Measurements from ENCODE around the gene SMC2. TPM values are rescaled to one million over a fixed set of nuclear protein-coding genes. Genes with fewer than 3 reads are reported as not detected.

SMC2 gene
- total RNA-seq, 1 donor from 2014 or later = 9.7 TPM

DNA sequence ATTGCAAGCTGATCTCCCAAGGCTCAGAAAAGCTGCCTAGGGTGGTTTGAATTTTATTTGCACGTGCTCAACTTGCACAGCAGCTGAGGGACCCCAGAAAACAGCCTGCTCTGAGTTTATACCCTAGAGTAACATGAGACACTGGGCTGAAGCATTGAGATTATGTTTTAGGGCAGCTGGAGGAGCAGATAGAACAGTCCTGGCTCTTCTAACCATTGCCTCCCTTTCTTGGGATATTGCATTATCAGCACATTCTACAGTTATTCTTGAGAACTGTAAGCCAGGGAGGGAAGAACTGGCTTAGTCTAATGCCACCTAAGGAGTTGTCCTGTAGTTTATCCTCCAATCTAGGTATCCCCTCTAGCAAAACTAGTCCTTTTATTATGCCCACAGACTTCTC is 10.3 kb downstream of the SMC2 start:
- H3K36me3 ChIP-seq = peaks cover 76% of the 10 kb centered on the region
- intact Hi-C loops (cut with micrococcal nuclease) = no loop called here
- DNase-seq = no peak

DNA sequence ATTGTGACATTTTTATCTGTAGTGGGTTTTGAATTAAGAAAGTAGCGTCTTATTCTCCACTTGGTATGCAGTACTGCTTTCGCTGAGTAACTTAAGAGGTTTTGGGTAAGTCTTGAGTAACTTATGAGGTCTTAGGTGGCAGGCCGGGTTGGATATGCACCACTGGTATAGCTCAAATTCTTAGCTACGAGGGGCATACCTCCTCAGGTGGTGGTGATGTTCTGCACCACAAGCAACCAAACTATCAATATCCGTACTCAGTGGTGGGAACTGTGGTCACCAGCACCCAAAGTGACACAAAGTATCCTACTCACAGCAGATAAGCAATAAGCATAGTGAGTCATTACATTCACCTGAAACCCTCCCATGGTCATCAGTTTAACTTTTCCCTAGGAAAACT is 13.7 kb downstream of the SMC2 start:
- peaks cover 61% of the 10 kb centered on the region for H3K36me3 ChIP-seq
- H3K27ac ChIP-seq (replicated peaks) = no peak overlapping the region
- DNase-seq = no peak
- H3K4me3 ChIP-seq = no peak overlapping the region
- no peaks in the 10 kb centered on the region for H3K27me3 ChIP-seq (ENCODE audit: low read depth)
- H3K4me1 ChIP-seq = no peaks in the 10 kb centered on the region
- intact Hi-C loops (cut with micrococcal nuclease) = no loop called here
- TF ChIP-seq, protein P1, sequence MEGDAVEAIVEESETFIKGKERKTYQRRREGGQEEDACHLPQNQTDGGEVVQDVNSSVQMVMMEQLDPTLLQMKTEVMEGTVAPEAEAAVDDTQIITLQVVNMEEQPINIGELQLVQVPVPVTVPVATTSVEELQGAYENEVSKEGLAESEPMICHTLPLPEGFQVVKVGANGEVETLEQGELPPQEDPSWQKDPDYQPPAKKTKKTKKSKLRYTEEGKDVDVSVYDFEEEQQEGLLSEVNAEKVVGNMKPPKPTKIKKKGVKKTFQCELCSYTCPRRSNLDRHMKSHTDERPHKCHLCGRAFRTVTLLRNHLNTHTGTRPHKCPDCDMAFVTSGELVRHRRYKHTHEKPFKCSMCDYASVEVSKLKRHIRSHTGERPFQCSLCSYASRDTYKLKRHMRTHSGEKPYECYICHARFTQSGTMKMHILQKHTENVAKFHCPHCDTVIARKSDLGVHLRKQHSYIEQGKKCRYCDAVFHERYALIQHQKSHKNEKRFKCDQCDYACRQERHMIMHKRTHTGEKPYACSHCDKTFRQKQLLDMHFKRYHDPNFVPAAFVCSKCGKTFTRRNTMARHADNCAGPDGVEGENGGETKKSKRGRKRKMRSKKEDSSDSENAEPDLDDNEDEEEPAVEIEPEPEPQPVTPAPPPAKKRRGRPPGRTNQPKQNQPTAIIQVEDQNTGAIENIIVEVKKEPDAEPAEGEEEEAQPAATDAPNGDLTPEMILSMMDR (IDR thresholded peaks at IDR 0.05; ENCODE audit: borderline replicate concordance) = no peak
- H3K9me3 ChIP-seq (replicated peaks) = no peaks in the 10 kb centered on the region

More for the DNA sequence above, 10.3 kb downstream of the SMC2 start:
- Histone ChIP-seq H3K27ac (replicated peaks) (no peak overlapping the region), H3K4me3 (no peak overlapping the region), H3K9me3 (replicated peaks) (no peaks in the 10 kb centered on the region), H3K27me3 (ENCODE audit: low read depth) (no peaks in the 10 kb centered on the region), H3K4me1 (no peaks in the 10 kb centered on the region)
- TF ChIP-seq, protein P1 (IDR thresholded peaks at IDR 0.05; ENCODE audit: borderline replicate concordance) = no peak

DNA sequence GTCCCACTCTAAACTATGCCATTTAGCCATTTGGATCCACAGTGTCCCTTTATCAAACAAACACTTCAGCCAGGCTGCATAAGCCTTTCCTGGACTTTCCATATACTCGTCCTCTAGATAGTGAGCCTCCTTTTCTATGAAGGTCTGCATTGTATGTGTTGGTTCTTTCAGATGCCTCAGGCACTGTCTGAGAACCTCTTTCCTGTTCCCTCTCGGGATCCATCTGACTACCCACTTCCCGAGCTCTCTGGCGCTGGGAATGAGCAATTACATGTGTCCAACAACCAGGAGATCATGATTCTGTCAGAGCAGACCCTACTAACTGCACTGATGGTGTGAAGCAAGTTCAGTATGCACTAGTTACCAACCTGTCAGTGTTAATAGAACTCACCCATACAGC is 14.2 kb downstream of the SMC2 start:
- no peaks in the 10 kb centered on the region for H3K4me1 ChIP-seq
- DNase-seq = no peak
- no peaks in the 10 kb centered on the region for H3K27me3 ChIP-seq (ENCODE audit: low read depth)
- H3K9me3 ChIP-seq (replicated peaks) = no peaks in the 10 kb centered on the region
- TF ChIP-seq, protein P1 (IDR thresholded peaks at IDR 0.05; ENCODE audit: borderline replicate concordance) = no peak
- H3K4me3 ChIP-seq = no peak overlapping the region
- H3K27ac ChIP-seq (replicated peaks) = no peak overlapping the region
- intact Hi-C loops (cut with micrococcal nuclease) = no loop called here
- peaks cover 60% of the 10 kb centered on the region for H3K36me3 ChIP-seq

DNA sequence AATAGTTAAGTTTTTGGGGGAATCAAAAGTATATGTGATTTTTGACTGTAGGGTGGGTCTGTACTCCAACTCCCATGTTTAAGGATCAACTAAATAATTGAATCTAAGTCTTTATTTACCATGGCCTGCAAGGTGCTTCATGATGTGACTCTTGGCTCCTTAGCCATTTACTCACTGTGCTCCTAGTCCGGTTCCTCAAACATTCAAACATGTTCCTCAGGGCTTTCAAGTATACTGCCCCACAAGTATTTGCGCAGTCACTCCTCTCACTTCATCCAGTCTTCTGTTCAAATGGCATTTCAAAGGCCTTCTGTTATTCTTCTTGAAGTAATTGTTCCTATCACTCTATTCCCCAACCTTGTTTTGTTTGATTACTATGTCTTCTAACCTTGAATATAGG is 16.4 kb downstream of the SMC2 start:
- Histone ChIP-seq H3K4me3 (no peak overlapping the region), H3K4me1 (no peaks in the 10 kb centered on the region), H3K27ac (replicated peaks) (no peak overlapping the region), H3K9me3 (replicated peaks) (no peaks in the 10 kb centered on the region), H3K36me3 (peaks cover 58% of the 10 kb centered on the region), H3K27me3 (ENCODE audit: low read depth) (no peaks in the 10 kb centered on the region)
- TF ChIP-seq, protein P1 (IDR thresholded peaks at IDR 0.05; ENCODE audit: borderline replicate concordance) = no peak
- intact Hi-C loops (cut with micrococcal nuclease) = no loop called here
- DNase-seq = no peak

DNA sequence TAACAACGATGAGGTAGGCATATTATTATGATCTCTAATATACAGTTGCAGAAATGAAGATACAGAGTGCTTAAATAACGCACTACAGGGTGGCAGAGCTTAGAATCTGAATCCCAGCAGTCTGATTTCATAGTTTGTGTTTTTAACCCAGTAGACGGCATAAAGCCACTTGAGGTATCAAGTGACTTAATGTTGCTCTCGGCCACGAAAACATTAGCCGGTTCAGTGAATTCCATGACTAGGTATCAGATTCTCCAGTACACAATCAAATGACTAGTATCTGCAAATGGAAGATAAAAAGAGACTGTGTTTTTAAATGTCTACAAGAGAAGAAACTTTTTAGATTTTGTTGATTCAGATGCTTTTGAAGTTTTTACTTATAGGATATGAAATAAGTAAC is 24.8 kb downstream of the SMC2 start:
- no peaks in the 10 kb centered on the region for H3K27me3 ChIP-seq (ENCODE audit: low read depth)
- TF ChIP-seq, protein P1 (IDR thresholded peaks at IDR 0.05; ENCODE audit: borderline replicate concordance) = no peak
- intact Hi-C loops (cut with micrococcal nuclease) = no loop called here
- H3K4me3 ChIP-seq = no peak overlapping the region
- no peaks in the 10 kb centered on the region for H3K4me1 ChIP-seq
- peaks cover 62% of the 10 kb centered on the region for H3K36me3 ChIP-seq
- no peaks in the 10 kb centered on the region for H3K9me3 ChIP-seq (replicated peaks)
- H3K27ac ChIP-seq (replicated peaks) = no peak overlapping the region
- no peak for DNase-seq

DNA sequence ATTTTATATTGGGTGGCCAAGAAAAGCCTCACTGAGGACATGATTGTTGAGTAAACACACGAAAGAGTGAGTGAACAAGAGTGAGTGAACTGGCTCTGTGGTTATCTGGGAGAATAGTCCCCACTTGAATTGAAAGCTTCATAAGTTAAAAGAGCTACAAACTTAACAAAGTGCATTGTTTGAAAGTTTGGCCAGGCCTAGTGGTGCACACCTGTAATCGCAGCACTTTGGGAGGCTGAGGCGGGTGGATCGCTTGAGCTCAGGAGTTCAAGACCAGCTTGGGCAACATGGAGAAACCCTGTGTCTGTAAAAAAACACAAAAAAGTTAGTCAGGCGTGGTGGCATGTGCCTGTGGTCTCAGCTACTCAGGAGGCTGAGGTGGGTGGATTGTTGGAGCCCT is 26.9 kb downstream of the SMC2 start:
- DNase-seq = no peak
- Histone ChIP-seq H3K27ac (replicated peaks) (no peak overlapping the region), H3K4me1 (no peaks in the 10 kb centered on the region), H3K9me3 (replicated peaks) (no peaks in the 10 kb centered on the region), H3K36me3 (peaks cover 63% of the 10 kb centered on the region), H3K27me3 (ENCODE audit: low read depth) (no peaks in the 10 kb centered on the region), H3K4me3 (no peak overlapping the region)
- TF ChIP-seq, protein P1 (IDR thresholded peaks at IDR 0.05; ENCODE audit: borderline replicate concordance) = no peak
- intact Hi-C loops (cut with micrococcal nuclease) = no loop called here
